Prostate gland (tissue), 2 donors: ENCODE results near the gene SGCD. TPM values are rescaled to one million over a fixed set of nuclear protein-coding genes. Genes with fewer than 3 reads are reported as not detected.

Source experiments
- DNase-seq: peaks from one replicate; pipeline ENCODE4 v3.0.0-alpha.2; 2019; ENCODE audit warnings: low spot score
- H3K27ac ChIP-seq, 2 donors: fragments of 200-600 bp; sonication (generic); 2 replicates each; pipeline ENCODE4 v1.5.1; 2017 to 2019
- H3K27me3 ChIP-seq: fragments of 200-600 bp; sonication (generic); replicated peaks from 2 replicates; pipeline ENCODE4 v1.5.1; 2019; ENCODE audit not compliant: insufficient read depth
- H3K36me3 ChIP-seq, 2 donors: fragments of 200-600 bp; sonication (generic); 1 replicate in 1 of 2; 2 replicates in 1 of 2; pipeline versions ENCODE4 v1.5.1 to v1.8.1; 2017 to 2019
- H3K4me1 ChIP-seq: fragments of 200-600 bp; sonication (generic); replicated peaks from 2 replicates; pipeline ENCODE4 v1.5.1; 2019
- H3K4me3 ChIP-seq, 2 donors: fragments of 200-600 bp; sonication (generic); 2 replicates each; pipeline ENCODE4 v1.5.1; 2017 to 2019
- H3K9me3 ChIP-seq: fragments of 200-600 bp; sonication (generic); 2 replicates; pipeline ENCODE4 v1.5.1; 2017
- CTCF ChIP-seq, 4 experiments: fragments of 200-600 bp in 2 of 4; fragments of 450-650 bp in 2 of 4; sonication (generic) in 2 of 4; IDR thresholded peaks; 1 replicate in 3 of 4; 2 replicates in 1 of 4; pipeline ENCODE4 v1.5.1; 2016 to 2019; ENCODE audit warnings: antibody characterized with exemption in 4 of 4, mild to moderate bottlenecking in 2 of 4, moderate library complexity in 2 of 4
- POLR2A ChIP-seq: fragments of 450-650 bp; IDR thresholded peaks from one replicate; pipeline ENCODE4 v1.6.1; 2016; ENCODE audit warnings: antibody characterized with exemption, mild to moderate bottlenecking
- POLR2AphosphoS5 ChIP-seq: sonication (generic); formaldehyde crosslinking; IDR thresholded peaks from one replicate; pipeline ENCODE4 v1.6.1; 2017; ENCODE audit warnings: antibody characterized with exemption
- WGBS: methylation state at CpG from one replicate; pipeline ENCODE4 v1.1.5; 2018; 5-methylcytosine and 5-hydroxymethylcytosine counted together
- intact Hi-C: fragments of 100-400 bp; cut with DNase I; formaldehyde crosslinking; loops from one replicate; pipeline ENCODE4 v1.14.2; 2022
- total RNA-seq, 2 donors: library from RNA; depleted of rRNA; stranded (reverse); fragments of >200 nt; gene quantifications; one replicate each; pipeline ENCODE4 v1.1.0, GENCODE V29; 2016

Gene SGCD
- total RNA-seq, 2 donors from 2014 or later, result 3.2 to 3.6 TPM

DNA sequence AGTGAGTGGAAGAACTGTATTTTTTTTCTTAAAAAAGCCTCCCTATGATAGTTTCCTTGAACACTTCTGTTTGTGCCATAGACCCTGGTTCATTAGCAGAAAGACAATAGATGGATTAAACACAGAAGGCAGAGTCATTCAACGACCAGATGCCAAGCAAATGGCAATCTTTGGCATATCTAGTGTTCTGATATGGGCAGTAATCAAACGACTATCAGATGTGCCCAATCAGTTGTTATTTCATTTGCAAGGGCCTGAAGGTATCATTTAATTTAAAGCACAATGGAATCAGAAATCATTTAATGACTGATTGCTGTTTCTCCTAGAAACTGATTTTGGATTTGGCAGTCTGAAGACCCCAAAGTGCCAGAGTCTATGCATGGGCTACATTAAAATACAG lies 61.3 kb downstream of the SGCD start:
- H3K9me3 ChIP-seq, result no peaks in the 10 kb centered on the region
- TF ChIP-seq POLR2A (no peak), CTCF (IDR thresholded peaks at IDR 0.05) (no peak), POLR2AphosphoS5 (no peak)
- no peak for DNase-seq
- H3K27me3 ChIP-seq, result no peaks in the 10 kb centered on the region
- no peak overlapping the region for H3K27ac ChIP-seq
- H3K4me3 ChIP-seq, result no peak overlapping the region
- intact Hi-C loops, result no loop called here
- no peaks in the 10 kb centered on the region for H3K36me3 ChIP-seq
- WGBS, result 54% methylated on average over 2 of the region's 2 CpGs
- H3K4me1 ChIP-seq, result no peaks in the 10 kb centered on the region

GRCh38 chr5:156391139-156391538 lies 64.2 kb downstream of the SGCD start:
- DNase-seq, result no peak
- no peak overlapping the region for H3K27ac ChIP-seq
- intact Hi-C loops, result no loop called here
- no peaks in the 10 kb centered on the region for H3K36me3 ChIP-seq
- 61% methylated on average over 7 of the region's 7 CpGs for WGBS
- no peaks in the 10 kb centered on the region for H3K27me3 ChIP-seq
- H3K4me1 ChIP-seq, result no peaks in the 10 kb centered on the region
- H3K4me3 ChIP-seq, result no peak overlapping the region
- TF ChIP-seq POLR2A (no peak), POLR2AphosphoS5 (no peak), CTCF (IDR thresholded peaks at IDR 0.05) (no peak)
- H3K9me3 ChIP-seq, result no peaks in the 10 kb centered on the region

DNA sequence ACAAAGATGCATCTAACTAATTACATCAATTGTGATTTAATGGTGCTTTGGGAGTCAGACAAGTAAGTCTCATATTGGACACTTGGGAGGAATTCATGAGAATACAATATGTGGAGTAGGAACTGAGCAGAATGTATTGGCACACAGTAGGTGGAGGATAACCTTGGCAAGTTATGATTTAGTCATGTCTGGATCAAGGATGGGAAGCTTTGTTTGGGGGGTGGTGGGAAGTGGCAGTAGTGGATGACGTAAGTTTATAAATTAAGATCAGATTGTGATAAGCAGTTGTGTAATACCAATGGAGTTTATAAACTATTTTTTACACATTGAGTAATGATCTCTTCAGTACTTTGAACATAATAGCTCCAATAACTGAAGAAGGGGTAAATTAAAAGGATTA lies 67.0 kb downstream of the SGCD start:
- no peak overlapping the region for H3K4me3 ChIP-seq
- WGBS, result 54% methylated on average over 1 of the region's 1 CpG
- TF ChIP-seq CTCF (IDR thresholded peaks at IDR 0.05), result no peak
- no peak for TF ChIP-seq POLR2AphosphoS5
- no peak for TF ChIP-seq POLR2A
- no peaks in the 10 kb centered on the region for H3K4me1 ChIP-seq
- intact Hi-C loops, result no loop called here
- H3K27me3 ChIP-seq, result no peaks in the 10 kb centered on the region
- DNase-seq, result no peak
- no peaks in the 10 kb centered on the region for H3K36me3 ChIP-seq
- no peak overlapping the region for H3K27ac ChIP-seq
- H3K9me3 ChIP-seq, result no peaks in the 10 kb centered on the region

DNA sequence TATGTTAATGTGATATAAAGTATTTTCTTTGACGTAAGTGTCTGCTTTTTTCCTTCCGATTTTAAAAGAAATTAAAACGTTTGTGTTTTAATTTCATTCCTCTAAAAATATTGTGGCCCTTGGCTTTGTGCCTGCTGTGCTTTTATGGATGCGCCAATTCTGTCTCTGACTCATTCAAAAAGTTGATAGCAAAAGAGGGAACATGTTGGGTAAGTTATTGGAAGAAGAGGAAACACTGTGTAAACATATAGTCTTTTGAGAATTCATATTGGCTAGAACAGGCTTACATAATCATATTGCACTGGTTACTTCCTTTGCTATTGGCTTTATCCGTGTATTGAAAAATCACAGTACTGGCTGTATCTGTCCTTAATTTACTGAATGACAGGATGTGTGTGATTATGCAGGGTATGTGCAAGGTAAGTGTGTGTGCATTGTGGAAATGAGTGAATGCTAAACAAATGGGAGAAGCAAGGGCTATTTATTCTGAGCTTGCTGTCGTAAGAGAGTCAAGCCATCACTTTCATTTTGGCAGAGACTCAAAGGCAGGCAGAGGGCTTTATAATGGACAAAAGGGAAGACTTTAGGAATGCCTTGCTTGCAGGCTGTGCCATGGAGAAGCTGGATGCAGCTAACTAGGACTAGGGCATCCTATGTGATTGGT lies 67.8 kb downstream of the SGCD start:
- no peak for DNase-seq
- intact Hi-C loops, result no loop called here
- Histone ChIP-seq H3K4me3 (no peak overlapping the region), H3K36me3 (no peaks in the 10 kb centered on the region), H3K9me3 (no peaks in the 10 kb centered on the region), H3K27me3 (no peaks in the 10 kb centered on the region), H3K4me1 (no peaks in the 10 kb centered on the region), H3K27ac (no peak overlapping the region)
- TF ChIP-seq POLR2A (no peak), POLR2AphosphoS5 (no peak), CTCF (IDR thresholded peaks at IDR 0.05) (no peak)
- WGBS, result 67% methylated on average over 6 of the region's 6 CpGs

DNA sequence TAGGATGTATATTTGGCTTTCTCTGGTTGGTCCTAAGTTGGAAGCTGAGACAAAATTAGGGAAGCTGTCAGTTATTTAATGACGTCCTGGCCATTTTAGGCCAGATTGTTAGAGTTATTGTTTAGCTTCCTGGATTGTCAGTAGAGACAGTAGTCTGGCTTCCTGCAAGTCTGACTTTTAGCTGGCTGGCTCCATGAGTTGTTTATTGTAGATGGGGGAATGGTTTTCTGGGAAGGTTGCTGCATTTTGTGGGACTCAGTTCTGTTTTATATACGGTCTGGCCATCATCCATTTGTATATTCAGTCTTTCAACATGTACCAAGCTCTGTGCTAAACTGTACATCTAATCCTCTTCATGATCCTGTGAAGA lies 68.3 kb downstream of the SGCD start:
- Histone ChIP-seq H3K4me1 (no peaks in the 10 kb centered on the region), H3K4me3 (no peak overlapping the region), H3K27ac (no peak overlapping the region), H3K36me3 (no peaks in the 10 kb centered on the region), H3K27me3 (no peaks in the 10 kb centered on the region), H3K9me3 (no peaks in the 10 kb centered on the region)
- intact Hi-C loops, result no loop called here
- DNase-seq, result no peak
- WGBS, result 55% methylated on average over 2 of the region's 2 CpGs
- no peak for TF ChIP-seq POLR2A
- TF ChIP-seq POLR2AphosphoS5, result no peak
- TF ChIP-seq CTCF (IDR thresholded peaks at IDR 0.05), result no peak
